Measurements from ENCODE around the gene CHST8.

The CHST8 gene

GRCh38 chr19:33649627-33650305, 28.0 kb downstream of the CHST8 start:
- Histone ChIP-seq H3K27ac (replicated peaks) (no peak overlapping the region), H3K4me3 (replicated peaks; ENCODE audit: insufficient read depth, low read length) (no peak overlapping the region), H3K27me3 (ENCODE audit: insufficient read depth, poor library complexity, severe bottlenecking) (peaks cover 3% of the 10 kb centered on the region)
- TF ChIP-seq, protein P1, sequence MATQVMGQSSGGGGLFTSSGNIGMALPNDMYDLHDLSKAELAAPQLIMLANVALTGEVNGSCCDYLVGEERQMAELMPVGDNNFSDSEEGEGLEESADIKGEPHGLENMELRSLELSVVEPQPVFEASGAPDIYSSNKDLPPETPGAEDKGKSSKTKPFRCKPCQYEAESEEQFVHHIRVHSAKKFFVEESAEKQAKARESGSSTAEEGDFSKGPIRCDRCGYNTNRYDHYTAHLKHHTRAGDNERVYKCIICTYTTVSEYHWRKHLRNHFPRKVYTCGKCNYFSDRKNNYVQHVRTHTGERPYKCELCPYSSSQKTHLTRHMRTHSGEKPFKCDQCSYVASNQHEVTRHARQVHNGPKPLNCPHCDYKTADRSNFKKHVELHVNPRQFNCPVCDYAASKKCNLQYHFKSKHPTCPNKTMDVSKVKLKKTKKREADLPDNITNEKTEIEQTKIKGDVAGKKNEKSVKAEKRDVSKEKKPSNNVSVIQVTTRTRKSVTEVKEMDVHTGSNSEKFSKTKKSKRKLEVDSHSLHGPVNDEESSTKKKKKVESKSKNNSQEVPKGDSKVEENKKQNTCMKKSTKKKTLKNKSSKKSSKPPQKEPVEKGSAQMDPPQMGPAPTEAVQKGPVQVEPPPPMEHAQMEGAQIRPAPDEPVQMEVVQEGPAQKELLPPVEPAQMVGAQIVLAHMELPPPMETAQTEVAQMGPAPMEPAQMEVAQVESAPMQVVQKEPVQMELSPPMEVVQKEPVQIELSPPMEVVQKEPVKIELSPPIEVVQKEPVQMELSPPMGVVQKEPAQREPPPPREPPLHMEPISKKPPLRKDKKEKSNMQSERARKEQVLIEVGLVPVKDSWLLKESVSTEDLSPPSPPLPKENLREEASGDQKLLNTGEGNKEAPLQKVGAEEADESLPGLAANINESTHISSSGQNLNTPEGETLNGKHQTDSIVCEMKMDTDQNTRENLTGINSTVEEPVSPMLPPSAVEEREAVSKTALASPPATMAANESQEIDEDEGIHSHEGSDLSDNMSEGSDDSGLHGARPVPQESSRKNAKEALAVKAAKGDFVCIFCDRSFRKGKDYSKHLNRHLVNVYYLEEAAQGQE (IDR thresholded peaks at IDR 0.05; ENCODE audit: insufficient replicate concordance, low read depth), result no peak
- DNase-seq (ENCODE audit: low read depth in 1 of 2, low spot score in 1 of 2), result no peak

DNA sequence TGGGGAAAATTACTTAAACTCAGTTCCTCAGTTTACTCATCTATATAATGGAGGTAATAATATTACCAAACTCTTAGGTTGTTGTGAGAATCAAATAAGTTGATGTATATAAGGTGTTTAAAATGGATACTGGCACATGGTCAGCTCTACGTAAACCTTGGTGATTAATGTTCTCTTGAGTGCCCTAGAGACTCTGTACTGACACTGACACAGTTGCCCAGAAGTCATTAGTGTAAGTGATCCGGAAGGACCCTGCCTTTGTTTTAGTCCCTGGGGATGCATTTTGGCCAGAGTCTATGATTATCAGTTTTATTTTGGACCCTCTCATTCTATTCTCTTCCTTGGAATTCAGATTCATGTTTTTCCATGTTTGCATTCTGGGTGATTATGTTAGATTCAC, 31.9 kb downstream of the CHST8 start:
- TF ChIP-seq, protein P1 (IDR thresholded peaks at IDR 0.05; ENCODE audit: insufficient replicate concordance, low read depth), result no peak
- TF ChIP-seq GABPA (IDR thresholded peaks at IDR 0.05; ENCODE audit: low read depth) (no peak), POLR2AphosphoS5 (IDR thresholded peaks at IDR 0.05; ENCODE audit: low read depth) (no peak), CTCF (IDR thresholded peaks at IDR 0.05; ENCODE audit: insufficient read depth, low read length) (no peak), SPI1 (IDR thresholded peaks at IDR 0.05; ENCODE audit: borderline replicate concordance, low read depth) (no peak)
- DNase-seq (ENCODE audit: low read depth in 1 of 2, low spot score in 1 of 2), result no peak
- Histone ChIP-seq H3K27ac (replicated peaks) (no peak overlapping the region), H3K27me3 (ENCODE audit: insufficient read depth, poor library complexity, severe bottlenecking) (peaks cover 3% of the 10 kb centered on the region), H3K4me3 (replicated peaks; ENCODE audit: insufficient read depth, low read length) (no peak overlapping the region)

DNA sequence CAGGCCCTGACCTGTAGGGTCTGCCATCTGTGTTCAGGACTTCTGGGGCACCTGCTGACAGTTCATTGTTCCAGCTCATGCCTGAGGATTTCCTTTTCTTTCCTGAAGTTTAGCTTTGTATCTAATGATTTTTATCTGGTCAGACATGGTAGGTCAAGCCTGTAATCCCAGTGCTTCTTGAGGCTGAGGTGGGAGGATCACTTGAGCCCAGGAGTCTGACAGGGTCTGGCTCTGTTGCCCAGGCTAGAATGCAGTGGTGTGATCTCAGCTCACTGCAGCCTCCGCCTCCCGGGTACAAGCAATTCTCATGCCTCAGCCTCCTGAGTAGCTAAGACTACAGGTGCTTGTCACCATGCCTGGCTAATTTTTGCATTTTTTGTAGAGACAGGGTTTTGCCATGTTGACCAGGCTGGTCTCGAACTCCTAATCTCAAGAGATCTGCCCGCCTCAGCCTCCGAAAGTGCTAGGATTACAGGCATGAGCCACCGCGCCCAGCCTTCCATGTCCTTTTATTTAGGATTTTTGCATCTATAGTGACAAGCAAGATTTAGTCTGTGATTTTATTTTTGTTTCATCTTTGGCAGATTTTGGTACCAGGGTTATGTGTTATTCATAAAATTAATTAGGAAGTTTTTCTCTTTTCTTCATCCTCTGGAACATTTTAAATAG, 33.2 kb downstream of the CHST8 start:
- Histone ChIP-seq H3K27ac (replicated peaks) (no peak overlapping the region), H3K4me3 (replicated peaks; ENCODE audit: insufficient read depth, low read length) (no peak overlapping the region), H3K27me3 (ENCODE audit: insufficient read depth, poor library complexity, severe bottlenecking) (peaks cover 3% of the 10 kb centered on the region)
- DNase-seq (ENCODE audit: low read depth in 1 of 2, low spot score in 1 of 2), result no peak
- TF ChIP-seq CTCF (IDR thresholded peaks at IDR 0.05; ENCODE audit: insufficient read depth, low read length) (no peak), GABPA (IDR thresholded peaks at IDR 0.05; ENCODE audit: low read depth) (no peak), SPI1 (IDR thresholded peaks at IDR 0.05; ENCODE audit: borderline replicate concordance, low read depth) (no peak), POLR2AphosphoS5 (IDR thresholded peaks at IDR 0.05; ENCODE audit: low read depth) (no peak)
- TF ChIP-seq, protein P1 (IDR thresholded peaks at IDR 0.05; ENCODE audit: insufficient replicate concordance, low read depth), result no peak

All from HL-60 (cell line).